AG20443 (cell line): Measurements from ENCODE around the gene MFAP2.
"Not testable (repeated sequence)": the region's sequence is repeated elsewhere in the genome, so short reads cannot be mapped to it uniquely, and the experiment has no call there.

Source experiments
- DNase-seq: peaks from one replicate; pipeline ENCODE4 v3.0.0; 2012; ENCODE audit warnings: low spot score, mixed read lengths

MFAP2 gene

GRCh38 chr1:16961297-16962133 lies 18.9 kb downstream of the MFAP2 start:
- no peak for DNase-seq

- DNase-seq, result peak; percentile 89
Measured at GRCh38 chr1:16960560-16961296, 19.7 kb downstream of the MFAP2 start.

DNA sequence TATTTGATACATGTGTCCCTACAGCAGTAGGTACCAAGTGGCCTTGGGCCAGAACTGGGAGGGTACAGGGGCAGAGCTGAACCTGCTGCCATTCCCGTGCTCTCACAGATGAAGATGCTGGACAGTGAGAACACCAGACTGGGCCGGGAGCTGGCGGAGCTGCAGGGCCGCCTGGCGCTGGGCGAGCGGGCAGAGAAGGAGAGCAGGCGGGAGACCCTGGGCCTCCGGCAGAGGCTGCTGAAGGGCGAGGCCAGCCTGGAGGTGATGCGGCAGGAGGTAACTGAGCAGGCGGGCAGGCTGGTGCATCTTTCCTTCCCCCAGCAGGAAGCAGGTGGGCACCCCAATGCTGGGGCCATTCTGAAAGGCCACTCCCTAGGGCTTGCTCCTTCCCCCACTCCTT lies 21.9 kb downstream of the MFAP2 start:
- DNase-seq, result no peak

GRCh38 chr1:16957731-16958130 lies 22.7 kb downstream of the MFAP2 start:
- DNase-seq, result no peak

DNA sequence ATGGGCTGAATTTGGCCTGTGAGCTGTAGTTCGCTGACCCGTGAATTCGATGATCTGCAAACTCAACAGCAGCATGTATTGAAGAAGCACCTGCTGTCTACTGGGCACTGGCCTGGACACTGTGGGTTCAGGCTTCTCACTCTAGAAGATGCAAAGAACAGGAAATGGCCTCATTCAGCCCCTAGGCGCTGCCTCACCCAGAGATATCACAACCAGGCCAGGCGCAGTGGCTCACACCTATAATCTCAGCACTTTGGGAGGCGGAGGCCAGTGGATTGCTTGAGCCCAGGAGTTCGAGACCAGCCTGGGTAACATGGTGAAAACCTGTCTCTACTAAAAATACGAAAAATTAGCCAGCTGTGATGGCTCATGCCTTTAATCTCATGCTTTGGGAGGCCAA lies 23.6 kb downstream of the MFAP2 start:
- no peak for DNase-seq

GRCh38 chr1:16955186-16955585 lies 25.2 kb downstream of the MFAP2 start:
- no peak for DNase-seq

DNA sequence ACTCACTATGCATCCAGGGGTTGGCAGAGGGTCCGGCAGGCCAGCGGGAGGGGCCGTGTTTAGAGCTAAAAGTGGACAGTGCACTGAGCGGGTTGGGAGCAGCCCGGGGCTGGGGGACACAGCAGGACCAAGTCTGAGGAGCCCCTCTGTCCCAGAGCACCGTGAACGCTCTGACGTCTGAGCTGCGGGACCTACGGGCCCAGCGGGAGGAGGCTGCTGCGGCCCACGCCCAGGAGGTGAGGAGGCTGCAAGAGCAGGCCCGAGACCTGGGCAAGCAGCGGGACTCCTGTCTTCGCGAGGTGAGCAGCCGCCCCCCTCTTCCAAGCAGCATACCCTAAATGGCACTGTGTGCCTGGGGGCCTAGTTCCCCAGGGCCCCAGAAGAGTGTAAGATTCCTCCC lies 25.8 kb downstream of the MFAP2 start:
- DNase-seq, result no peak

GRCh38 chr1:16952376-16952775 lies 28.0 kb downstream of the MFAP2 start:
- not testable (repeated sequence) for DNase-seq

DNA sequence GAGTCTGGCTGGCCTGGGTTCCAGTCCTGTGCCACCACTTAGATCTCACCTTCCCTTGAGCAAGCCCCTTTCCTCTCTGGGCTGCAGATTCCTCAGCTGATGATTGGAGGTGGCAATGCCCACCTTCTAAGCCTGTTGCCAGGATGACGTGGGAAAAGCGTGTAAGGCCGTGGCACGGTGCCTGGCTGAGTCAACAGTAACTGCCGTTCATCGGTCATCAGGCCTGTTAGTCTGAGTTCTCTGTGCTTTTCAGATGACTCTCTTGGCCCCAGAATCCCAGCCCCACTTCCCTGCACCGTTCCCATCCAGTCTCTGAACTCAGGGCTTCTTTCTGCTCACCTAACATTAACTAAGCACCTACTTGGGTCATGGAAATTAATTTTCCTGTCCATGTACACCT lies 31.4 kb downstream of the MFAP2 start:
- DNase-seq, result peak; percentile 72

GRCh38 chr1:16948282-16948891 lies 32.0 kb downstream of the MFAP2 start:
- DNase-seq, result peak; percentile 26

DNA sequence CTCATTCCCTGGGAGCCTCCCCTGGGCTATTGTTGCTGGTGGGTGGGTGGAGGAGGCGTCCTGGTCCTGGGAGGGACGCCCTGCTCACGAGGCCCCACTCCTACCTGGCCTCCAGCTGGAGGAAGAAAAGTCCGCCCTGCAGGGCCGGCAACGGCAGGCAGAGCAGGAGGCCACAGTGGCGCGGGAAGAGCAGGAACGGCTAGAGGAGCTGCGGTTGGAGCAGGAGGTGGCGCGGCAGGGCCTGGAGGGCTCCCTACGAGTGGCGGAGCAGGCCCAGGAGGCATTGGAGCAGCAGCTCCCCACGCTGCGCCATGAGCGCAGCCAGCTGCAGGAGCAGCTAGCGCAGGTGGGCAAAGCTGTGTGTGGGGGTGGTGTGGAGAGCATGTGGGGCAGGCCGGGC lies 33.8 kb downstream of the MFAP2 start:
- no peak for DNase-seq

- DNase-seq, result not testable (repeated sequence)
Measured at GRCh38 chr1:16946185-16946584, 34.2 kb downstream of the MFAP2 start.

DNA sequence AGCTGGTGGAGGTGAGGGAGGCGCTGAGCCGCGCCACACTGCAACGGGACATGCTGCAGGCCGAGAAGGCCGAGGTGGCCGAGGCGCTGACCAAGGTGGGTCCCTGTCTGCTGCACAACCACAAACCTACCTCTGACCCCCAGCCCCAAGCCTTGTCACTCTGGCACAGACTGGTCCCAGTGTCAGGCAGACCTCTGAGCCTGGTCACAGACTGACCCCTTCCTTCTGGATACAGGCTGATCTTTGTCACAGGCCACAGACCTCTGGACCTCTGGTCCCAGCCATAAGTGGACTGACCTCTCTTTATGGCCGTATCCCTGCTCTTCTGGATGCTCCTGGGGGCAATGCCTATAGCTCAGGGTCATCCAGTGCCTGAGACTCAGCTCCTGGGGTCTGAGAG lies 34.9 kb downstream of the MFAP2 start:
- DNase-seq, result not testable (repeated sequence)

DNA sequence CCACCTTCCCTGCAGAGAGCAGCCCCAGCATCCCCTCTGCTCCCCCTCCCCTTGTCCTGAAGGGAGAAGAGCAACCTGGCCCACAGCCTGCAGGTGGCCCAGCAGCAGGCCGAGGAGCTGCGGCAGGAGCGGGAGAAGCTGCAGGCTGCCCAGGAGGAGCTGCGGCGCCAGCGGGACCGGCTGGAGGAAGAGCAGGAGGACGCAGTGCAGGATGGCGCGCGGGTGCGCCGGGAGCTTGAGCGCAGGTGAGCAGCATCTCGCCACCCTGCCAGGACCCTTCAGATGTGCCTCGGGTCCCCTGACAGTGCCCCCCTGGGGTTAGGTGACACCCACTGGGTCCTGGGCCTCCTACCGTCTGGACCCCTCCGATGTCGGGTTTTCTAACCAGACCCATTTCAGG lies 36.4 kb downstream of the MFAP2 start:
- no peak for DNase-seq

DNA sequence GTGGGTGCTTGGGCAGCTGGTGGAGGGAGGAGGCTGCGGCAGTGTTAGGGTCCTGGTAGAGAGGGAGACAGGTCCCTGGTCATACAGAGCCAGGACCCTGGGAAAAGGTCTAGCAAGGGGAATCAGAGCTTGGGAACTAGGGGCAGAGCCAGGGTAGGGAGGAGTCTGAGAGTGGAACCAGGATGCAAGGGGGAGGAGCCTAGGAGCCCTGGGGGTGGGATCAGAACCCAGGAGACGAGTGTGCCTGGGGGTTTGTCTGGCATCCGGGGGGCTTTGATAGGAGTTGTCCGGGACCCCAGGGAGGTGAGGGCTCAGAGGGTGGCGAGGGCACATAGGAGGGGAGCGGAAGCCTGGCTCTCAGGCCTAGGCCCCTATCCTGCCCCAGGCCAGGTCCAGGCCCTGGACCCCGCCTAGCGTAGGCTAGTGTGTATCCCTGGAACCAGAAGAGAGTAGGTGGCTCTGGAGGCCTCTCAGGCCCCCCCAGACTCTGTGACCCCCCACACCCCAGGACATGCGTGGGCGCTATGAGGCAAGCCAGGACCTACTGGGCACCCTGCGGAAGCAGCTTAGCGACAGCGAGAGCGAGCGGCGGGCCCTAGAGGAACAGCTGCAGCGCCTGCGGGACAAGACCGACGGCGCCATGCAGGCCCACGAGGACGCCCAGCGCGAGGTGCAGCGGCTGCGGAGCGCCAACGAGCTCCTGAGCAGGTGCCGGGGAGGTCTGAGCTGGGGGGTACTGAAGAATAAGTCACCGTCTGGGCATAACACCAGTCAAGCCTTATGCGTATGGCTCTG lies 40.8 kb downstream of the MFAP2 start:
- not testable (repeated sequence) for DNase-seq

DNA sequence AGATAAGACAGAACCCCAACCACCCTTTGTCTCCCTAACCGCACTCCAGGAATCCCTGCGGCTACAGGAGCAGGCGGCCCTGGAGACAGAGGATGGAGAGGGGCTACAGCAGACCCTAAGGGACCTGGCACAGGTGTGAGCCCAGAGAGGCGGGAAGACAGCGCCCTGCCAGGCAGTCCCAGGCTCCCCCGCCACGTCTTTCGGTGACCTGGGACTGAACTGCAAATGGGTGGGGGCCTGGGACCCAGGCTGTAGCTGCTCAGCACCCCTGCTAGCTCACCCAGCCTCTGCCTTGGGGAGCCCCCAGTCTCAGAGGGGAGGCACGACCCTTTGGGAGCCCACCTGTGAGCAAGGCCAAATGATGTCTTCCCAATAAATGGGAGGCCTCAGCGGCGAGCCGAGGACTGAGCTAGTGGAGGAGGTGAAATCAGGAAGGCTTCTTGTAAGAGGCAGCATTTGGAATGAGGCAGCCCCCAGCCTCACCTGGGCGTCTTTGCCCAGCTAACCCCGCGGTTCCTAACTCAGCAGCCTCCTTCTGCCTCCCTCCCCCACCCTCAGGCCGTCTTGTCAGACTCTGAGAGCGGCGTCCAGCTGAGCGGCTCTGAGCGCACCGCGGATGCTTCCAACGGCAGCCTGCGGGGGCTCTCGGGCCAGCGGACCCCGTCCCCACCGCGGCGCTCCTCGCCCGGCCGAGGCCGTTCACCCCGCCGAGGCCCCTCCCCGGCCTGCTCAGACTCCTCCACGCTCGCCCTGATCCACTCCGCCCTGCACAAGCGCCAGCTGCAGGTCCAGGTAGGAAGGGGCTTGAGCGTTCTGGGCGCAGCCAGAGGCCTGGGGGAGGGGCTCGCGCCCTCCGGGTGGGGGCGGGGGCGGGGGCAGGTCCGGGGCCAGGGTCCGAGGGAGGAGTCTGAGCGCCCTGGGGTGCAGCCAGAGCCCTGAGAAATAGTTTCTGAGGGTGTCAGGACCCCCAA lies 41.8 kb downstream of the MFAP2 start:
- no peak for DNase-seq

GRCh38 chr1:16936580-16936979 lies 43.8 kb downstream of the MFAP2 start:
- DNase-seq, result not testable (repeated sequence)

DNA sequence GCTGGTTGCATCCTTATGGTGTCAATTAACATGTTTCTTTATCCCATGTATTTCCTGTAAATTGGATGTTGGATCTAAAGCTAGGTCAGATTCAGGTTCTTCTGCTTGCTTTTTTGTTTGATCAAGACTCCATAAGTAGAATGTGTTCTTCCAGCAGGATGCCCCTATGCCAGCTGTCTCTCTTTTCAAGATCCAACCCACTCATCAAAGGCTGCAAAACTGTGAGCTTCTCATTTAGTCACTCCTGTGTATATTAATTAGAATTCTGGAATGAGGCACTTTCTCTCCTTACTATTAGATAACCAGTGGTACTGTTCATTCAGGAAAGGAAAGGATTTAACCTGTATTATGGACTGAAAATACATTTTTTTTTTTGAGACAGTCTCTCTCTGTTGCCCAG lies 46.5 kb downstream of the MFAP2 start:
- DNase-seq, result not testable (repeated sequence)

GRCh38 chr1:16931206-16931934 lies 49.0 kb downstream of the MFAP2 start:
- not testable (repeated sequence) for DNase-seq
